ENCODE results near the gene SSBP4.

- TF ChIP-seq CHD2 (IDR thresholded peaks at IDR 0.05; ENCODE audit: low read length, partially characterized antibody) (no peak), ELK1 (IDR thresholded peaks at IDR 0.05; ENCODE audit: low read depth, low read length) (no peak), RAD21 (conservative IDR thresholded peaks at IDR 0.05 in 1 of 2, IDR thresholded peaks at IDR 0.05 in 1 of 2) (no peak), NR3C1 (IDR thresholded peaks at IDR 0.05) (no peak), BHLHE40 (IDR thresholded peaks at IDR 0.05; ENCODE audit: low read depth, low read length) (no peak), PBX3 (IDR thresholded peaks at IDR 0.05) (no peak), HDAC2 (IDR thresholded peaks at IDR 0.05) (no peak), NPAS2 (CRISPR knock-in tag; IDR thresholded peaks at IDR 0.05; ENCODE audit: borderline replicate concordance) (no peak), POLR2A (IDR thresholded peaks at IDR 0.05; ENCODE audit: low read length) (no peak), EP300 (IDR thresholded peaks at IDR 0.05) (no peak), NFE2L2 (conservative IDR thresholded peaks at IDR 0.05; ENCODE audit: low read length) (no peak), BCL3 (IDR thresholded peaks at IDR 0.05) (no peak), REST (IDR thresholded peaks at IDR 0.05) (no peak)
- TF ChIP-seq, protein P1, sequence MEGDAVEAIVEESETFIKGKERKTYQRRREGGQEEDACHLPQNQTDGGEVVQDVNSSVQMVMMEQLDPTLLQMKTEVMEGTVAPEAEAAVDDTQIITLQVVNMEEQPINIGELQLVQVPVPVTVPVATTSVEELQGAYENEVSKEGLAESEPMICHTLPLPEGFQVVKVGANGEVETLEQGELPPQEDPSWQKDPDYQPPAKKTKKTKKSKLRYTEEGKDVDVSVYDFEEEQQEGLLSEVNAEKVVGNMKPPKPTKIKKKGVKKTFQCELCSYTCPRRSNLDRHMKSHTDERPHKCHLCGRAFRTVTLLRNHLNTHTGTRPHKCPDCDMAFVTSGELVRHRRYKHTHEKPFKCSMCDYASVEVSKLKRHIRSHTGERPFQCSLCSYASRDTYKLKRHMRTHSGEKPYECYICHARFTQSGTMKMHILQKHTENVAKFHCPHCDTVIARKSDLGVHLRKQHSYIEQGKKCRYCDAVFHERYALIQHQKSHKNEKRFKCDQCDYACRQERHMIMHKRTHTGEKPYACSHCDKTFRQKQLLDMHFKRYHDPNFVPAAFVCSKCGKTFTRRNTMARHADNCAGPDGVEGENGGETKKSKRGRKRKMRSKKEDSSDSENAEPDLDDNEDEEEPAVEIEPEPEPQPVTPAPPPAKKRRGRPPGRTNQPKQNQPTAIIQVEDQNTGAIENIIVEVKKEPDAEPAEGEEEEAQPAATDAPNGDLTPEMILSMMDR (IDR thresholded peaks at IDR 0.05): no peak
These were observed 55.2 kb downstream of the SSBP4 start for GRCh38 chr19:18474366-18474887.
